Dendritic cell treated with granulocyte-macrophage colony-stimulating factor and Interleukin-4, amounts not matched to agents 40 ng/mL and 50 ng/mL, for 4 days (primary cell): ENCODE results near the gene IFT27.

Experiments
- H3K27ac Mint-ChIP-seq: one replicate; pipeline ENCODE4 v1.8.0; 2022; ENCODE audit warnings: mild to moderate bottlenecking, mixed read lengths
- H3K27me3 Mint-ChIP-seq: one replicate; pipeline ENCODE4 v1.8.0; 2022; ENCODE audit warnings: mild to moderate bottlenecking, mixed read lengths
- H3K36me3 Mint-ChIP-seq: one replicate; pipeline ENCODE4 v1.8.0; 2022; ENCODE audit warnings: low read depth, mixed read lengths
- H3K4me1 Mint-ChIP-seq: one replicate; pipeline ENCODE4 v1.8.0; 2022; ENCODE audit warnings: low read depth, mixed read lengths
- H3K4me3 Mint-ChIP-seq: one replicate; pipeline ENCODE4 v1.8.0; 2022; ENCODE audit warnings: mild to moderate bottlenecking, moderate library complexity, mixed read lengths
- H3K9me3 Mint-ChIP-seq: one replicate; pipeline ENCODE4 v1.8.0; 2022; ENCODE audit warnings: mixed read lengths
- intact Hi-C: fragments of 100-400 bp; cut with micrococcal nuclease; formaldehyde crosslinking; loops from one replicate; pipeline ENCODE4 v1.15.0; 2022

The IFT27 gene

DNA sequence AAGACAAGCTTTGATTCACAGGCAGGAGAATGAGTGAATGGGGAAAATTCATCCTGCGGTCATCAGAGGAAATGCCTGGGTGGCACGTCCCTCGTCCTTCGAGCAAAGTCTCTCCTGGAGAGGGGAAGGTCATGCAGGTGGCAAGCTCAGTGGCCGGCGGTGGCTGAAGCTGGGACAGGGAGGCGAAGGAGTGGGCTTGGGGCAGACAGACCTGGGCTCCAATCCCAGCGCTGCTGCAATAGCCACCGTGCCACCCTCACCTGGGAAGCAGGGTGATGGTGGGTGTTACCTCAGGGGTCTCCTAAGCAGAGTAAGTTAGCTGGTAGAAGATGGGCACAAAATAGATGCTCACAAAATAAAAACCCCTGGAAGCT, 49.9 kb downstream of the IFT27 start:
- Mint-ChIP-seq H3K27ac (no peak overlapping the region), H3K36me3 (no peaks in the 10 kb centered on the region), H3K4me1 (no peaks in the 10 kb centered on the region), H3K4me3 (no peak overlapping the region), H3K27me3 (peaks cover 46% of the 10 kb centered on the region), H3K9me3 (no peaks in the 10 kb centered on the region)
- intact Hi-C loops: no loop called here

DNA sequence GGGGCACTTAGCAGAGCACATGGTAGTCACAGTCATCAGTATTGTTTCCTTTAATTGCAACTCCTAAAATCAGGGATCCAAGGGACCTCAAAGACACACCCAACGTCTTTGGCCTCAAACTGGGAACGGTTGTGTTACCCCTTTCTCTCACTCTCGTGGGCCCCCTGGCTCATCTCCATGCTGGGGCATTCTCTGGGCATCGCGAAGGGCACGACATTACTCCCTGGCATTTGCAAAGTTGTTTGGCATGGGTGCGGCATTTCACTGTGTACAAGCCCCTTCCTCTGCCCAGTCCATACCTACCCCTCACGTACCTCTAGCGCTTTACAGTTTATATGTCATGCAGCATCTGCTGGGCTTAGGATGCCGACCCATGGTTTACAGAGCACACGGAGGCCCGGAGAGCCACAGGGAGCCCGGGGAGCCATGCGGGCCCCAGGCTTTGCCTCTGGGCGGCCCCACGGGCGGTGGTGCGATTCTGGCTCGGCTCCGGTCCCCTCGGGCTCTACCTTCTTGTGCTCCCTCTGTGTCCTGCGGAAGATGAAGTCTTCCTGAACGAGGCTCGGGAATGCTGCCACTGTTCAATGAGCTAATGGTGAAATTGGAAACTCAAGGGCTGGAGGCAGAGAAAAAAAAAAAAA, 50.4 kb downstream of the IFT27 start:
- no peak overlapping the region for H3K27ac Mint-ChIP-seq
- H3K4me3 Mint-ChIP-seq: no peak overlapping the region
- no peaks in the 10 kb centered on the region for H3K9me3 Mint-ChIP-seq
- no peaks in the 10 kb centered on the region for H3K36me3 Mint-ChIP-seq
- peaks cover 50% of the 10 kb centered on the region for H3K27me3 Mint-ChIP-seq
- no peaks in the 10 kb centered on the region for H3K4me1 Mint-ChIP-seq
- intact Hi-C loops: no loop called here

DNA sequence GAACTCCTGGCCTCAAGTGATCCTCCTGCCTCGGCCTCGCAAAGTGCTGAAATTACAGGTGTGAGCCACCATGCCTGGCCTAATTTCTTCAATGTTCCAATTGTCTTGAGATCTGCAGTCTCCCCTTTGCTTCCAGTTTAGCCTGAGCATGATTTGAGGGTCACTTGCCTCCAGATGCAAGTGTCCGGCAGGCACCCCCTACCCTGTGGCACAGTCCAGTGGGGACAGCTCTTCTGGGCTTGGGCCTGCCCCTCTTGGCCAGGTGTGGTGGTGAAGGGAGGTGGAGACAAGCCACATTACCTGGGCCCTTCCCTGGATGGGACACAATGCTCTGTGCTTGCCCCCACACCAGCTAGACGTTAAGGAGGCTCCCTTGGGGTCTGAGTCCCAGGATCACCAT, 51.1 kb downstream of the IFT27 start:
- no peaks in the 10 kb centered on the region for H3K36me3 Mint-ChIP-seq
- H3K27me3 Mint-ChIP-seq: peaks cover 51% of the 10 kb centered on the region
- no peaks in the 10 kb centered on the region for H3K9me3 Mint-ChIP-seq
- no peak overlapping the region for H3K27ac Mint-ChIP-seq
- intact Hi-C loops: no loop called here
- H3K4me3 Mint-ChIP-seq: no peak overlapping the region
- H3K4me1 Mint-ChIP-seq: no peaks in the 10 kb centered on the region

DNA sequence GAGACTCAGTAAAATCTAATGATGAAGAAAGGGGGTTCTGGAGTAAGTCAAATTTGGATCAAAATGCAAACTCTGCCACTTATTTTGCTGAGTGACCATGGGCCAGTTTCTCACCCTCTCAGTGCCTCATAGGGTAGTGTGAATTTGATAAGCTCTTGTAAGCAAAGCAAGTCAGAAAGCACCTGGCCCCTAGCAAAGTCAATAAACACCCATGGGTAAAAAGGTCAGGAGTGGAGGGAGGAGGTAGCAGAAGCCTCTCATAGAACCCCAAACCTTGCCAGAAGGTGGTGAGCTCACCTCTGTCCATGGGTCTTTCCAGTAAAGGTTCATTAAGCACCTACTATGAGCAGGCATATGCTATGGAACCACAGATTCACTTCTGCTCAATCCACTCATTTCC, 53.9 kb downstream of the IFT27 start:
- Mint-ChIP-seq H3K9me3 (no peaks in the 10 kb centered on the region), H3K27ac (no peak overlapping the region), H3K36me3 (no peaks in the 10 kb centered on the region), H3K4me3 (no peak overlapping the region), H3K4me1 (no peaks in the 10 kb centered on the region), H3K27me3 (peaks cover 53% of the 10 kb centered on the region)
- intact Hi-C loops: no loop called here

DNA sequence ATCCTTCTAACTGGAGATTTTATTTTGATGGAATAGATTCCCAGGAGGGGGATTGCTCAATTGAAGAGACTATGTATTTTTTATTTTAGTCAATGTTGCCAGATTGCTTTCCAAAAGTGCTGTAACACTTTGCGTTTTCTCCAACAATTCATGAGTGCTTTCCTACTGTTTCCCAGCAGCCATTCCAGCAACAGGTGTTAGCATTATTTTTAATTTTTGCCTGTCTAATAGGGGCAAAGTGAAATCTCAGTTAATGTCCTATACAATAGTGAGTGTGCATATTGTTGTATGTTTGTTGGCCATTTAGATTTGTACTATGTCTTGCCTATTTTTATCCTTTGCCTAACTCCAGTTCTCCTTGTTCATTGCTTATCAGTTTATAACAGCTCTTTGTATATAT, 60.3 kb downstream of the IFT27 start:
- Mint-ChIP-seq H3K9me3 (no peaks in the 10 kb centered on the region), H3K27ac (no peak overlapping the region), H3K4me1 (no peaks in the 10 kb centered on the region), H3K36me3 (no peaks in the 10 kb centered on the region), H3K27me3 (peaks cover 38% of the 10 kb centered on the region), H3K4me3 (no peak overlapping the region)
- intact Hi-C loops: no loop called here

DNA sequence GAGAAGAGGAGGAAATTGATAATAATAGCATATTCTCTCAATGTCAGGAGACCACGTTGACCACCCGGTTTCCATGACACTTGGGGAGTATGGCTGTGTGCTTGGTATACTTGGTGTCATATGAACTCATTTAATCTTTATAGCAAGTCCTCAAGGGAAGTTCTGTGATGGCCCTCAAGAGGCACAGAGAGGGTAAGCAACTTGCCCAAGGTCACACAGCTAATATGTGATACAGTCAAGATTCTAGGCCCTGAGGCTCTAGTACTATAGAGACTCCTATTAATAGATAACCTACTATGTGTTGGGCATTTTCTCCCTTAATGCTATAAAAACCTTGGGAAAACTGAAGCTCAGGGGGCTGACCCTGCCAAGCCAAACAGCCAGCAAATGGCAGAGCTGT, 61.8 kb downstream of the IFT27 start:
- no peaks in the 10 kb centered on the region for H3K4me1 Mint-ChIP-seq
- peaks cover 41% of the 10 kb centered on the region for H3K27me3 Mint-ChIP-seq
- intact Hi-C loops: no loop called here
- H3K9me3 Mint-ChIP-seq: no peaks in the 10 kb centered on the region
- H3K4me3 Mint-ChIP-seq: no peak overlapping the region
- H3K36me3 Mint-ChIP-seq: no peaks in the 10 kb centered on the region
- H3K27ac Mint-ChIP-seq: no peak overlapping the region

DNA sequence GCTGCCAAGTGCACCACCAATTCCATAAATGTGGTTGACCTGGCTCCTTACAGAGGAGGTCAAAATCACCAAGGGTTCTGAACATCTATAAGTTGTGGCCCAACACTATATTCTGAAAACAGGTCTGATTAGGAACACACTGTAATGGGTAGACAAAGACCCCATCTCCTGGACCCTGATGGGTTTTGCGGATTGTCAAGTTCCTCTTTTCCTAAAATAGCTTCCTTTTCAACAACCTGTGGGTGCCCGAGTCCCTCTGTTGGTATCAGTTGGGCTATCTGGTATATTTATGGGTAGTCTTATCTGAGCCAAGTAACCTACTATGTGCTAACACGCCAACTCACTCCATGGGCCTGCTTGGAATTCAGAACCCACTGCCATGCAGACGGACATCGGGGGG, 62.5 kb downstream of the IFT27 start:
- peaks cover 39% of the 10 kb centered on the region for H3K27me3 Mint-ChIP-seq
- no peaks in the 10 kb centered on the region for H3K36me3 Mint-ChIP-seq
- H3K4me3 Mint-ChIP-seq: no peak overlapping the region
- no peak overlapping the region for H3K27ac Mint-ChIP-seq
- H3K4me1 Mint-ChIP-seq: no peaks in the 10 kb centered on the region
- intact Hi-C loops: no loop called here
- H3K9me3 Mint-ChIP-seq: no peaks in the 10 kb centered on the region
